Activated CD8-positive, alpha-beta memory T cell treated with anti-CD3 and anti-CD28 coated beads for 1 hour (primary cell): ENCODE measurements around the gene RCSD1.

Source experiments
- DNase-seq, 2 donors: peaks; one replicate each; pipeline ENCODE4 v3.0.0-alpha.2; 2020; ENCODE audit warnings: low read depth in 1 of 2; ENCODE audit errors: extremely low read depth in 1 of 2

The RCSD1 gene

DNA sequence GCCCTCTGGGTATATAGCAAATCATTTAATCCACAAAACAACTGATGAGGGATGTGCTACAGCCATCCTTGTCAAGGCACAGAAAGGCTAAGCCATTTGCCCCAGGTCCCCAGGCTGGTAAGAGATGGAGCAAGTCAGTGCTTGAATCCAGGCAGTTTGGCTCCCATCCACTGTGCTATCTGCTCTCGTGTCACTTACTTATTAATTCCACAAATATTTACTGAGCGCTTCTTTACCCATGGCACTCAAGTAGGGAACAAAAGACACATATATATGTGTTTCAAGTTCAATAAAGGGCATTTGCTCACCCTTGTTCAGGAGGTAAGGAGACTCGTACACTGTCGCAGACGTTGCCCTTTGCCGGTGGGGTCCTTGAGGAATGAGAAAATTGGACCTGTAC, 53.2 kb downstream of the RCSD1 start:
- DNase-seq: no peak

- no peak for DNase-seq
Measured at GRCh38 chr1:167683641-167684502, 53.8 kb downstream of the RCSD1 start.

DNA sequence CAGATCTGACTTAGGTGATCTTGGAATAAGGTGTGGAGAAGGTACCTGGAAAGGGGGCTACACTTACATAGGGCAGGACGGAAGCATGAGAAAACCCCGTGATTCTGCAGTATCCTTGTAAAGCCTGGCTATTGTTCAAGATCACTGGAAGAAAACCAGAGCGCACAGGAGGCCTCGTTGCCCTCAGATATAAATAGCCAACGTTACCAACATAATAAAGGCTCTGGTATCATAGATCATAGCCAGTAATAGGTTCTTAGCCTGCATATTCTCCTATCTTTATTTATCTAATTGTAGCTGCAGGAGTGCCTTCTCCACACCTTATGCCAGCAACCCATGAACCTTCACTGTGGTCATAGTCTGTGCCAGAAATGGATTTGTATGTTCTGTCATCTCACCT, 55.8 kb downstream of the RCSD1 start:
- no peak for DNase-seq

- DNase-seq: peak; percentile 55 to 63
Measured at GRCh38 chr1:167687919-167688519, 58.0 kb downstream of the RCSD1 start.

DNA sequence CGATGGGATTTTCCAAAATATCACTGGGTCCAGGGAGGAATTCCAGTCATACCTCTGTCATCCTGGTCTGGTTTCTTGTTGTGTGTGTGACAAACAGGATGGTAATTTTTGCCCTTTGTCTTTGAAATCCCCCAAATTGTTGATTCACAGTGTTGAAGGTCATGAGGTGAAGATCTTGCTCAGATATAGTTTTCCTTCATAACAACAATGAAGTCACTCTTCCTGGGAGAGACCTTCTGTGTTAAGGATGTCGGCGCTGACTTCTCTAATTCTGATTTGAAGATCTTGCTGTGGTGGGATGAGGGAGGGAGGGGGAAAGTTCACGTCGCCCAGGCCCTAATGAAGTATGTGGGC, 59.5 kb downstream of the RCSD1 start:
- no peak for DNase-seq

DNA sequence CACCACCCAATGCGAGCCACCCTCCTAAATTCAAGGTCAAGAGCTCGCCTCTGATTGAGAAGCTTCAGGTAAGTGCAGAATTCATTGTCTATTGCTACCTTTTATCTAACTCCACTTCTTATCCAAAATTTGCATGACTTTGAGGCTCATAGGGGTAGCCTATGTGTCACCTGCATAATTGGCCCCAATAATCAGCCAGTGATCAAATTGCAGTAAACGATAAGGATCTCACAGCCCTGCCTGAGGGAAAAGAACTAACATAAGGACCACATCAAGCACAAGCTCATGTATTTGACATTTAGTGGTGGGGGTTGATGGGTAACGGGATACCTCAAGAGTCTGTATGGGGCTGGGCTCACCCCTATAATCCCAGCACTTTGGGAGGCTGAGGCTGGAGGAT, 60.0 kb downstream of the RCSD1 start:
- no peak for DNase-seq

- DNase-seq: no peak
Measured at GRCh38 chr1:167693425-167694045, 63.5 kb downstream of the RCSD1 start.

- DNase-seq: no peak
Measured at GRCh38 chr1:167694691-167695090, 64.7 kb downstream of the RCSD1 start.

GRCh38 chr1:167695147-167695546, 65.1 kb downstream of the RCSD1 start:
- DNase-seq: no peak

DNA sequence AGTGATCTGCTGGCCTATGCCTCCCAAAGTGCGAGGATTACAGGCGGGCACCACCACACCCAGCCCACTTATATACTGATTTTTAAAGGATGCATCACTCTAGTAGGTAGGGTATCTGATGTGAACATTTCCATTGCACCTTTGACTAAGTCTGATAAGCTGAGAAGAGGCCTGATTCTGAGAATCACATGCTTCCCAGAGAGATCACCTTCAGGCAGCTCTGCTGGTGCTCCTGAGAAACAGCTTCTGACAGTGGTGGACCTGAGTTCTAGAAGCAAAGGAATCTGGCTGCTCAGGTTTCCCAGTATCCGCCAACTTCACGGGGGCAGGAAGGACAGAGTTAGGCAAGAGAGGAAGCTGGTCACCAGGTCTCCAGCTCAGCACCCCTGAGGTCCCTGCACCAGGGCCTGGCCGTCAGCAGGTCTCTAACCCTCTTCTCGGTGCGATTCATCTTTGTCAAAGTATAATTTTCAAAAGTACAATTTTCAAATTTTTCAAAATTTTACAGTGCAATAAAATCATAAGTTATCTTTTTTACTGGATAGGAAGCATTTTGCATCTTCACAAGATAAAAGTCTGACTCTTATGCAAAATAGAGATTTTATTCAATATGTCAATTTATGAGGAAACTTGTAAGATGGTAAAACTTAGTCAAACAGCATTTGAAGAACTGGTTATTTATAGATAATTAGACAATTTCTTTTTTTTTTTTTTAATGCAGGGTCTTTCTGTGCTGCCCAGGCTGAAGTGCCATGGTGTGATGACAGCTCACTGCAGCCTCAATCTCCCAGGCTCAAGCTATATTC, 65.9 kb downstream of the RCSD1 start:
- DNase-seq: no peak

GRCh38 chr1:167697667-167698141, 67.7 kb downstream of the RCSD1 start:
- DNase-seq: no peak

DNA sequence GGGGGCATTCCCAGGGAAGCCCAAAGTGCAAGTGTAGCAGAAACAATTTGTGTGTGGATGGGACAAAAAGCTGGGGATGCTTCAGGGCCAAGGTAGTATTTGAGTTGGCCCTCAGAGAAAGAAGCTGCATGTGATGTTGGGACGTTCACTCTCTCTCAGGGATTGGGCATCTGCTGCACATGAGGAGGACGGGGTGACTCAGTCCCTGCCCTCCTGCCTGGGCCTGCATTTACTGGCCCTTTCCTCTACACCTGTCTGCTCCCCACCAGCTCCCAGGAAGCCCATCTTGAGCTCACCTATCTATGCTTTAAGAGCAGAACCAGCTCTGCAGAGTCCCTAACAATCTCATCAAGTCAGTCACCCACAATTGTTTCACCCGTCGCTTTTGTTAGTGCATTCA, 68.3 kb downstream of the RCSD1 start:
- no peak for DNase-seq

- no peak for DNase-seq
Measured at GRCh38 chr1:167701510-167701909, 71.5 kb downstream of the RCSD1 start.

DNA sequence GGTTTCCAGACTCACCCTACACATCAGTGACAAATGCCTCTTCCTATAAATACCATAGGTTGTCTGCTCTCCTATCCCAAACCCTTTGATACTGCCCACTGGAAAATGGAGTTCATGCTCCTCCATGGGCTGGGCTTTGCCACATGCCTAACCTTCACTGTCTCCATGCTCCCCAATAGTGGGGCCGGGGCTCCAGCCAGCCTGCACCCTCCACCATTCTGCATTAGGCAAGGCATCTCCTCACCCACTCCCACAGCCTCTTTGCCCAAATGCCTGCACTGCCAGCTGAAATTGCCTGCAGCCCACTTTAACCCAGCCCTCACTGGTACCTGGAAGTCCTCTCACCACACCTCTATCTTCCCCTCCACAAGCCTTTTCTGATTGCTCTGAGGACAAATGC, 73.5 kb downstream of the RCSD1 start:
- no peak for DNase-seq

GRCh38 chr1:167704715-167705114, 74.7 kb downstream of the RCSD1 start:
- DNase-seq: no peak

GRCh38 chr1:167705250-167705649, 75.2 kb downstream of the RCSD1 start:
- DNase-seq: no peak

DNA sequence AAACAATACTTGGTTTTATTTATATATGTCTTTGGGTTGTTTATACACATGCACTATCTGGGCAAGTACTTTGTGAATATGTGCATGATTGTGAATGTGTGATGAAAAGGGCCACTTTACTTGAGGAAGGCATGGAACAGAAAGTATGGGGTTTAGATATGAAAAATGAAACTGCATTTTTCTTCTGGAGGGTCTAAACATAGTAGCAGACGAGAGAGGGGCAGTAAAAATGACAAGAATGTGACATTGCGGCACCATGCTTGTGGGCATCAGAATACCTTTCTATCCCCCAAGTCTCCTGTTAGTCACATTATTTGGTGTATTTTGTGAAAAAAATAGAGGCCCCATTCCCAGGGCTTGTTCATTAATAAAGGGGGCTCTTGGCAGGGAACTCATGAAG, 76.3 kb downstream of the RCSD1 start:
- DNase-seq: no peak

DNA sequence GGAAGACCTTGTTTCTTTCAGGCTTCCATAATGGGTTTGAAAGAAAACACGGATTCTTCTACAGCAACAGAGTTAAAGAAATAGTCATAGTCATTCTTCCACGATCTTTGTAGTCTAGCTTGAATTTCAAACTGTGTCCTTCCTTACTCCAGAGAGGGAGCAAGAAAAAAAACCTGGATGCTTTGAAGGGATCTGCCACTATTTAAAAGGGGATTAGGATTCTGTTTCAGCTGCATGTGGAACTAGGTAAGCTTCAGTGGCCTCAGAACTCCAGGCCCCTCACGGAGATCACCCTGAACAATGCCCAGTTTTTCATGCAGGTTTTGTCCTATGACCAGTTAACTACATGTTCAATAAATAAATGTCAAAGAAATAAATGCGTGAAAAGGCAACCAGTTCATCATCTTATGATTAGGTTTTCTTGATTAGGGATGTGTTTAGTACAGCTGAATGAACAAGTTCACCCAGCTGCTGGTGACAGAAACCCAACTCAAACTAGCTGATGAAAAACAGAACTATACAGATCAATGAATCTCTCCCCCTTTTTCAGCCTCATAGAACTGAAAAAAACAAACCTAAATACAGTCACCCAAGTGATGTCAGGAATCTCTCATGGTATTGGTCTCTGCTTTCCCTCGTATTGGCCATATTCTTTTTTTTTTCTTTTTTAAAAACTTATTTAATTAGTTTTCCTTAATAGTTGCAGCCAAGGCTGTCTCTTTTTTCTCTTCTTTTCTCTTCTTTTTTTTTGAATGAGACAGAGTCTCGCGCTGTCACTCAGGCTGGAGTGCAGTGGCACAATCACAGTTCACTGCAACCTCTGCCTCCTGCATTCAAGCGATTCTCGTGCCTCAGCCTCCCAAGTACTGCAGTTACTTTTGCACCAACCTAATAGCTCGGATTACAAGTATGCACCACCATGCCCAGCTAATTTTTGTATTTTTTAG, 77.2 kb downstream of the RCSD1 start:
- no peak for DNase-seq

GRCh38 chr1:167707942-167708341, 77.9 kb downstream of the RCSD1 start:
- DNase-seq: no peak

DNA sequence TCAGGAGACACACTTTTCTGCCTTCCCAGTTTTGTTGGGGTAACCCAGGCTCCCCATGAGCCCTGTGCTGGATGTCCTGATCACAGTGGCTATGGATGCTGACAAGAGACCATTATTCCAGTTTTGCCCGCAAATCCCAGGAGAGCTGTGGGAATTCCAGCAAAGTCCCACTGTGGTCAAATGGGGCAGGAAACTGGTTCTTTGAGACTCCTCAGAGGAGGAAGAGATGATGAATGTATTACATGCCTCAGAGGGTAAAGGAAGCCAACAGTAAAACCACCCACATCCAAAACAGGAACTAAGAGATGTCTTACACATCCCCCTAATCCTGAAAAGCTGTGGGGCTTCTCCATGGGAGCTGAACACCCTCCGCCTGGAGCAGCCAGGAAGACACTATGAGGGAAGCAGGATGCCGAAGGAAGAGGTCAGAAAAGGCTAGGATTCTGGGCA, 78.9 kb downstream of the RCSD1 start:
- no peak for DNase-seq
